Measurements from ENCODE around the gene HMGCR.

GRCh38 chr5:75368391-75368790 is 31.4 kb downstream of the HMGCR start:
- TF ChIP-seq POLR2A (IDR thresholded peaks at IDR 0.05; ENCODE audit: low read depth, low read length) (no peak), TAF1 (IDR thresholded peaks at IDR 0.05; ENCODE audit: borderline replicate concordance, low read depth, low read length) (no peak), POLR2AphosphoS5 (IDR thresholded peaks at IDR 0.05; ENCODE audit: low read depth, low read length) (no peak)
